GM12875 (cell line): ENCODE results near the gene TRABD2A.

Source experiments
- H3K4me3 ChIP-seq: one replicate; pipeline ENCODE4 v1.5.1; 2011; ENCODE audit warnings: low read depth, low read length, control low read depth
- TF ChIP-seq, protein P1 (sequence below): IDR thresholded peaks from 2 replicates; pipeline ENCODE4 v1.5.1; 2011; ENCODE audit warnings: low read depth, mild to moderate bottlenecking, control low read depth, inconsistent platforms, low read length, moderate library complexity, borderline replicate concordance; ENCODE audit not compliant: insufficient read depth

TRABD2A gene

DNA sequence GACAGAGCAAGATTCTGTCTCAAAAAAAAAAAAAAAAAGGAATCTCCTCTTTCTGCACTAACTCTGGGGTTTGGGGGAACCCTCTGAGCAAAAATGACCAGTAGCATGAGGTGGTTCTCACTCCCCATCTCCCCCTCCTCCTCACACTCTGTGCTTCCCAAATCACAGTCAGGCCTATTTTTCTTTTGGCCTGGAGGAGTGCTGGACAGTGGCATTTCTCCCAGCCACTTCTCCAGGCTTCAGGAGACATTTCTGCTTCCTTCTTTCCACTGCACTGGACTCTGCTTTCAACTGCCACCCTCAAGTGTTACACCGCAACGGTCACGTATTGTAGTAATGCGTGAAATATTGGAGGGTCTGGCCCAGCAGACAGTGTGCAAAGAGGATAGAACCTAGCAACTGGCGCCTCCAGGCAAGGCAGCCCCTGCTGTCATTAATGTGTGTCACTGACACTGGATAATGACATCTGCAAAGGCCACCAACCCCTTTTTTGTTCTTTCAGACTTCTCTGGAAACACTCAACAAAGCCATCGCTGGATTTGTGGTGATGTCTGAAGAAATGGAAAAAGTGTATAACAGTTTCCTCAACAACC, 68.9 kb downstream of the TRABD2A start:
- H3K4me3 ChIP-seq, result no peak overlapping the region
- TF ChIP-seq, protein P1, sequence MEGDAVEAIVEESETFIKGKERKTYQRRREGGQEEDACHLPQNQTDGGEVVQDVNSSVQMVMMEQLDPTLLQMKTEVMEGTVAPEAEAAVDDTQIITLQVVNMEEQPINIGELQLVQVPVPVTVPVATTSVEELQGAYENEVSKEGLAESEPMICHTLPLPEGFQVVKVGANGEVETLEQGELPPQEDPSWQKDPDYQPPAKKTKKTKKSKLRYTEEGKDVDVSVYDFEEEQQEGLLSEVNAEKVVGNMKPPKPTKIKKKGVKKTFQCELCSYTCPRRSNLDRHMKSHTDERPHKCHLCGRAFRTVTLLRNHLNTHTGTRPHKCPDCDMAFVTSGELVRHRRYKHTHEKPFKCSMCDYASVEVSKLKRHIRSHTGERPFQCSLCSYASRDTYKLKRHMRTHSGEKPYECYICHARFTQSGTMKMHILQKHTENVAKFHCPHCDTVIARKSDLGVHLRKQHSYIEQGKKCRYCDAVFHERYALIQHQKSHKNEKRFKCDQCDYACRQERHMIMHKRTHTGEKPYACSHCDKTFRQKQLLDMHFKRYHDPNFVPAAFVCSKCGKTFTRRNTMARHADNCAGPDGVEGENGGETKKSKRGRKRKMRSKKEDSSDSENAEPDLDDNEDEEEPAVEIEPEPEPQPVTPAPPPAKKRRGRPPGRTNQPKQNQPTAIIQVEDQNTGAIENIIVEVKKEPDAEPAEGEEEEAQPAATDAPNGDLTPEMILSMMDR, result no peak

DNA sequence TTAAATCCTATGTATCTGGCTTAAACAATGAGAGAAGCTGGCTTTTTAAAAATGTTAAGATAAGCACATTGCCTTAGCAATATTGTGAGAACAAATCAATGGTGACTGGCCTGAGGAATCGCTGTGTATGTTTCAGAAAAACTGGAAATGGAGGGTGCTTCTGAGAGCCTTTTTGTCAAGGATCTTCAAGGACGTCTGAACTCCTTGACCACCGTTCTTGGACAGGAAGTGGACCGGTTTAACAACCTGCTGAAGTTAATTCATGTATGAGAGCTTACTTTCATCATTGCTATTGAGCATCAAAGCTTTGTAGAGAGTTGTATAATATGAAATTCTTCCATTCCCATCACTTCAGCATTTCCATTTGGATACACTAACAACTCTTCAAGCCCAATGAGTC, 72.6 kb downstream of the TRABD2A start:
- TF ChIP-seq, protein P1, result no peak
- H3K4me3 ChIP-seq, result no peak overlapping the region

DNA sequence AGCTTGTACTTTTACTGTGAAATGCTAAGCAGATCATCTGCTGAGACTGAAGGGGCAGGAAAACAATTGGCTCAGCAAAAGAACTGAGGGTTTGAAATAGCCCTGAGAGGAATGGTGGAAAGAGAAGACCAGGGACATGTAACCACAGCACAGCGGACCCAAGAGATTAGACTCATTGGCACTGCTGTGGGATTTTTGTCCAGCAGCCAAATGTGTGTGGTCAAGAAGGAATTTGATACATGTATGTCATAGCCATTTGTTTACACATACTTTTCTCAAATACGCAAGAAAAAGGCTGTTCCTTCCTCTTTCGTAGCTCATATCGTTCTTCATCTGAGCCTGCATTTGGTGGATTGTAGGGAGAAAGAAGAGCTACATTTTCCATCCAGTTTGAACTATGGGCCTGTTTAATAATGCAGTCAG, 73.8 kb downstream of the TRABD2A start:
- H3K4me3 ChIP-seq, result no peak overlapping the region
- TF ChIP-seq, protein P1, result no peak

DNA sequence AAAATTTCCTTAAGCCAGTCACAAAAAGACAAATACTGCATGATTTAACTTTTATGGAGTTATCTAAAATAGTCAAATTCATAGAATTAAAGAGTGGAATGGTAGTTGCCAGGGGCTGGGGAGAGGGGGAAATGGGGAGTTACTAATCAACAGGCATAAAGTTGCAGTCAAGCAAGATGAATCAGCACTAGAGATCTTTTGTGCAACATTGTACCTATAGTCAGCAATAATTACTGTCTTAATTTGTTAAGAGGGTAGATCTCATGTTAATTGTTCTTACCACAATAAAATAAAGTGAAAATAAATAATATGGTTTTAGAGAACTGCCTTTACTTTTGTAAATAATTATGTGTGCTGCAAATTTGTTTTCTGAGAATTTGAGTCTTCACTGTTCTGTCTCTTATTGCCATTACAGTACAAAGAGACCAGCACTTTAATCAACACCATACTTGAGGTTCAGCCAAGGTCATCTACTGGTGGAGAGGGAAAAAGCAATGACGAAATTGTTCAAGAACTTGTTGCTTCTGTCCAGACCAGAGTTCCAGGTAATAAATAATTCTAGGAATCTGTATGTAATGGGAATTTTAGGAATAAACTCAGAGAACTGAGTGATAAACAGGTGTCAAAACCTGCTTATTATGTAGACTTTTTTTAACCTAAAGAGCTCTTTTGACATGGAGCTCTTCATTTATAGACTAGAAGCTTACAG, 75.5 kb downstream of the TRABD2A start:
- TF ChIP-seq, protein P1, result no peak
- no peak overlapping the region for H3K4me3 ChIP-seq

DNA sequence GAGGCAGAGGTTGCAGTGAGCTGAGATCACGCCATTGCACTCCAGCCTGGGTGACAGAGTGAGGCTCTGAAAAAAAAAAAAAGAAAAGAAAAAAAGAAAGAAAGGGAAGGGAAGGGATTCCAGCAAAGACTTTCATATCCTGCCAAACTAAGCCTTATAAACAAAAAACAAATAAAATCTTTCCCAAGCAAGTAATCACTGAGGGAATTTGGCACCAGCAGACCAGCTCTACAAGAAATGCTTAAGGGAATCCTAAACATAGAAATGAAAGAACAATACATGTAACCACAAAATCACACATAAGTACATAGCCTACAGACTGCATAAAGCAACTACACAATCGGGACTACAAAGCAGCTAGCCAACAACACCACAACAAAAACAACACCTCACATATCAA, 79.1 kb downstream of the TRABD2A start:
- H3K4me3 ChIP-seq, result no peak overlapping the region
- TF ChIP-seq, protein P1, result no peak

DNA sequence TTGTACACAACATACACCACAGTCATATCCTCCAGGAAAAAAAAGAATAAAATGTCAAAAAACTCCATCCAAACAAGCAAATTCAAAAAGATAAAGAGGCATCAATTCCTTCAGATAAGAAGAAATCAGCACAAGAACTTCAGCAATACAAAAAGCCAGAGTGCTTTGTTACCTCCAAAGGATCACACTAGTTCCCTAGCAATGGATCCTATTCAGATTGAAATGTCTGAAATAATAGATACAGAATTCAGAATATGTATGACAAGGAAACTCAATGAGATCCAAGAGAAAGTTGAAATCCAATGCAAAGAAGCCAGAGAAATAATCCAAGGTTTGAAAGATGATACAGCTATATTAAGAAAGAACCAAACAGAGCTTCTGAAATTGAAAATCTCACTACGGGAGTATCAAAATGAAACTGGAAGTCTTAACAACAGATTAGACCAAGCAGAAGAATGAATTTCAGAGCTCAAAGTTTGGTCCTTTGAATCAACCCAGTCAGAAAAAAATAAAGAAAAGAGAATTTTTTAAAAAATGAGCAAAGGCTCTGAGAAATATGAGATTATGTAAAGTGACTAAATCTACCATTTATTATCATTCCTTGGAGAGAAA, 80.6 kb downstream of the TRABD2A start:
- no peak overlapping the region for H3K4me3 ChIP-seq
- TF ChIP-seq, protein P1, result no peak

DNA sequence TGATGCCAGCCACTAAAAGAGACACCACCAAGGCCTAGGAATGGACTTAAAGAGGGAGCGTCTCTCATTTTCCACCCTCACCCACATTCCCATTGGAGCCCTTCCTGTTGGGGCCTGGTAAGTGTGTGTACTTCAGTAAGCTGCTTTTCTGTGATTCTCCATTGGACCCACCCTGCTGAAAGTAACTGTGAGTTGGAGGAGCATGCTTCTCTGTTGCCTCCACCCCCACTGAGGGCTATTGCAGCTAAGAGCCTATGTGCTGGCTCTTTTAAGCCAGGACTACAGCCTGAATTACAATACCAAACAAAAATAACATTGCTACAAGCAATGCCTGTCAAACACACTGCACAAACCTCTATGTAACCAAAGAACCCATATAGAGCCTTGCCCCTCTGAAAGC, 81.1 kb downstream of the TRABD2A start:
- H3K4me3 ChIP-seq, result no peak overlapping the region

More for the DNA sequence above, 81.1 kb downstream of the TRABD2A start:
- TF ChIP-seq, protein P1, result no peak
